HG03378 (cell line): Measurements from ENCODE around the gene ABTB2.

Experiments
- ATAC-seq: cut with Tn5 transposase; IDR thresholded peaks from one replicate; pipeline ENCODE4 v1.9.1; 2021; ENCODE audit warnings: mild to moderate bottlenecking, moderate library complexity; ENCODE audit not compliant: unreplicated experiment

ABTB2 gene

GRCh38 chr11:34317666-34318065 is 40.1 kb downstream of the ABTB2 start:
- no peak for ATAC-seq

GRCh38 chr11:34317036-34317360 is 40.8 kb downstream of the ABTB2 start:
- no peak for ATAC-seq

GRCh38 chr11:34316347-34317035 is 41.3 kb downstream of the ABTB2 start:
- no peak for ATAC-seq

GRCh38 chr11:34315394-34315793 is 42.4 kb downstream of the ABTB2 start:
- ATAC-seq: no peak

GRCh38 chr11:34314936-34315335 is 42.9 kb downstream of the ABTB2 start:
- ATAC-seq: no peak

GRCh38 chr11:34314176-34314575 is 43.6 kb downstream of the ABTB2 start:
- ATAC-seq: no peak

- ATAC-seq: peak; percentile 84
Measured at GRCh38 chr11:34313099-34313517, 44.7 kb downstream of the ABTB2 start.

GRCh38 chr11:34311126-34311525 is 46.7 kb downstream of the ABTB2 start:
- no peak for ATAC-seq

- ATAC-seq: no peak
Measured at GRCh38 chr11:34309965-34310364, 47.8 kb downstream of the ABTB2 start.

GRCh38 chr11:34308913-34309585 is 48.8 kb downstream of the ABTB2 start:
- ATAC-seq: no peak

GRCh38 chr11:34308049-34308912 is 49.5 kb downstream of the ABTB2 start:
- ATAC-seq: no peak

GRCh38 chr11:34305780-34306179 is 52.0 kb downstream of the ABTB2 start:
- ATAC-seq: no peak

- ATAC-seq: no peak
Measured at GRCh38 chr11:34305193-34305592, 52.6 kb downstream of the ABTB2 start.

GRCh38 chr11:34303028-34303570 is 54.7 kb downstream of the ABTB2 start:
- ATAC-seq: peak; percentile 23

- peak; percentile 86 for ATAC-seq
Measured at GRCh38 chr11:34302046-34302921, 55.5 kb downstream of the ABTB2 start.

GRCh38 chr11:34300926-34301295 is 56.9 kb downstream of the ABTB2 start:
- ATAC-seq: no peak

GRCh38 chr11:34300026-34300925 is 57.5 kb downstream of the ABTB2 start:
- no peak for ATAC-seq

GRCh38 chr11:34299284-34299972 is 58.4 kb downstream of the ABTB2 start:
- no peak for ATAC-seq

- ATAC-seq: no peak
Measured at GRCh38 chr11:34298871-34299270, 58.9 kb downstream of the ABTB2 start.
